Esophagus muscularis mucosa (tissue), 4 donors: ENCODE results near the gene SSR1. TPM values are rescaled to one million over a fixed set of nuclear protein-coding genes. Genes with fewer than 3 reads are reported as not detected.

Source experiments
- DNase-seq: peaks from one replicate; pipeline ENCODE4 v3.0.0-alpha.2; 2017; ENCODE audit errors: extremely low spot score
- H3K27ac ChIP-seq, 4 donors: fragments of 200-600 bp; sonication (generic); replicated peaks in 1 of 4; 1 replicate in 3 of 4; 2 replicates in 1 of 4; pipeline ENCODE4 v1.5.1; 2016 to 2019; ENCODE audit warnings: mild to moderate bottlenecking in 1 of 4
- H3K27me3 ChIP-seq, 4 donors: fragments of 200-600 bp; sonication (generic); one replicate each; pipeline versions ENCODE4 v1.5.1 to v1.6.0; 2016 to 2019
- H3K36me3 ChIP-seq, 4 donors: fragments of 200-600 bp; sonication (generic); one replicate each; pipeline ENCODE4 v1.5.1; 2016 to 2019
- H3K4me1 ChIP-seq, 4 donors: fragments of 200-600 bp; sonication (generic); one replicate each; pipeline ENCODE4 v1.5.1; 2016 to 2019
- H3K4me3 ChIP-seq, 4 donors: fragments of 200-600 bp; sonication (generic); 1 replicate in 2 of 4; 2 replicates in 2 of 4; pipeline ENCODE4 v1.5.1; 2016 to 2019; ENCODE audit warnings: mild to moderate bottlenecking in 4 of 4, moderate library complexity in 1 of 4
- H3K9me3 ChIP-seq, 4 donors: fragments of 200-600 bp; sonication (generic); 1 replicate in 3 of 4; 2 replicates in 1 of 4; pipeline ENCODE4 v1.5.1; 2016 to 2019
- CTCF ChIP-seq, 3 experiments: fragments of 200-600 bp in 2 of 3; fragments of 450-650 bp in 1 of 3; sonication (generic) in 2 of 3; IDR thresholded peaks; one replicate each; pipeline ENCODE4 v1.5.1; 2017 to 2019; ENCODE audit warnings: antibody characterized with exemption in 3 of 3, mild to moderate bottlenecking in 2 of 3, moderate library complexity in 1 of 3
- EP300 ChIP-seq: sonication (generic); formaldehyde crosslinking; IDR thresholded peaks from one replicate; pipeline ENCODE4 v1.6.1; 2017; ENCODE audit warnings: antibody characterized with exemption
- POLR2A ChIP-seq: fragments of 450-650 bp; IDR thresholded peaks from one replicate; pipeline ENCODE4 v1.6.1; 2017; ENCODE audit warnings: antibody characterized with exemption, moderate library complexity, mild to moderate bottlenecking, low read depth
- POLR2AphosphoS5 ChIP-seq, 2 donors: sonication (generic); formaldehyde crosslinking; IDR thresholded peaks; one replicate each; pipeline ENCODE4 v1.6.1; 2017; ENCODE audit warnings: antibody characterized with exemption in 2 of 2
- WGBS: methylation state at CpG from one replicate; pipeline ENCODE4 v1.1.5; 2018; 5-methylcytosine and 5-hydroxymethylcytosine counted together
- intact Hi-C: fragments of 100-400 bp; cut with DNase I; formaldehyde crosslinking; loops from one replicate; pipeline ENCODE4 v1.15.1; 2023
- total RNA-seq, 4 donors: library from RNA; depleted of rRNA; stranded (reverse); fragments of >200 nt; gene quantifications; one replicate each; pipeline versions ENCODE4 v1.1.0 to v1.2.1, GENCODE V29; 2016

The SSR1 gene
- total RNA-seq, 4 donors from 2014 or later: 29.5 to 41.3 (median 34.2) TPM

GRCh38 chr6:7271205-7271534 lies 41.8 kb downstream of the SSR1 start:
- Histone ChIP-seq H3K4me1 (peaks cover 0 to 10% (median 6%) of the 10 kb centered on the region in 4 donors), H3K36me3 (no peaks in the 10 kb centered on the region), H3K27ac (no peak overlapping the region), H3K27me3 (no peaks in the 10 kb centered on the region), H3K4me3 (no peak overlapping the region), H3K9me3 (no peaks in the 10 kb centered on the region)
- intact Hi-C loops: no loop called here
- WGBS: 61% methylated on average over 11 of the region's 11 CpGs
- no peak for DNase-seq
- TF ChIP-seq POLR2AphosphoS5 (IDR thresholded peaks at IDR 0.05): no peak
- no peak for TF ChIP-seq CTCF (IDR thresholded peaks at IDR 0.05)
- TF ChIP-seq EP300: no peak
- TF ChIP-seq POLR2A: no peak

GRCh38 chr6:7270320-7271204 lies 42.4 kb downstream of the SSR1 start:
- no peak overlapping the region for H3K27ac ChIP-seq
- no peak for TF ChIP-seq EP300
- TF ChIP-seq POLR2AphosphoS5 (IDR thresholded peaks at IDR 0.05): no peak
- TF ChIP-seq CTCF (IDR thresholded peaks at IDR 0.05): no peak
- TF ChIP-seq POLR2A: no peak
- no peaks in the 10 kb centered on the region for H3K36me3 ChIP-seq
- no peaks in the 10 kb centered on the region for H3K27me3 ChIP-seq
- H3K4me3 ChIP-seq: no peak overlapping the region
- intact Hi-C loops: no loop called here
- H3K9me3 ChIP-seq: no peaks in the 10 kb centered on the region
- peaks cover 0 to 6% (median 6%) of the 10 kb centered on the region in 4 donors for H3K4me1 ChIP-seq
- peak; percentile 53 for DNase-seq
- WGBS: 92% methylated on average over 16 of the region's 16 CpGs

- Histone ChIP-seq H3K9me3 (no peaks in the 10 kb centered on the region), H3K36me3 (no peaks in the 10 kb centered on the region), H3K4me3 (no peak overlapping the region), H3K4me1 (peaks cover 0 to 6% (median 6%) of the 10 kb centered on the region in 4 donors), H3K27ac (no peak overlapping the region), H3K27me3 (no peaks in the 10 kb centered on the region)
- peak; percentile 77 for DNase-seq
- intact Hi-C loops: no loop called here
- TF ChIP-seq POLR2AphosphoS5 (IDR thresholded peaks at IDR 0.05): no peak
- no peak for TF ChIP-seq CTCF (IDR thresholded peaks at IDR 0.05)
- no peak for TF ChIP-seq POLR2A
- no peak for TF ChIP-seq EP300
- 87% methylated on average over 5 of the region's 5 CpGs for WGBS
Observed at GRCh38 chr6:7269816-7270215, 43.2 kb downstream of the SSR1 start.

GRCh38 chr6:7268816-7269555 lies 44.0 kb downstream of the SSR1 start:
- Histone ChIP-seq H3K36me3 (no peaks in the 10 kb centered on the region), H3K27ac (no peak overlapping the region), H3K4me3 (no peak overlapping the region), H3K27me3 (no peaks in the 10 kb centered on the region), H3K9me3 (no peaks in the 10 kb centered on the region), H3K4me1 (peaks cover 0 to 6% (median 6%) of the 10 kb centered on the region in 4 donors)
- DNase-seq: no peak
- intact Hi-C loops: no loop called here
- no peak for TF ChIP-seq POLR2A
- no peak for TF ChIP-seq EP300
- TF ChIP-seq CTCF (IDR thresholded peaks at IDR 0.05): no peak
- no peak for TF ChIP-seq POLR2AphosphoS5 (IDR thresholded peaks at IDR 0.05)
- WGBS: 81% methylated on average over 11 of the region's 23 CpGs
